Measurements from ENCODE around the gene CALML6. TPM values are rescaled to one million over a fixed set of nuclear protein-coding genes. Genes with fewer than 3 reads are reported as not detected.

The CALML6 gene
- total and polyA plus RNA-seq, 9 donors, result 132 to 277 (median 199) TPM

GRCh38 chr1:1966071-1966740 lies 51.1 kb downstream of the CALML6 start:
- DNase-seq, result no peak
- Histone ChIP-seq H3K4me1 (ENCODE audit: control insufficient read depth, insufficient read depth, low read length) (no peaks in the 10 kb centered on the region), H3K27me3 (ENCODE audit: control insufficient read depth, insufficient read depth, low read length) (peaks cover 37% of the 10 kb centered on the region), H3K9me3 (replicated peaks; ENCODE audit: control insufficient read depth, low read depth, low read length) (no peaks in the 10 kb centered on the region), H3K27ac (ENCODE audit: low read length) (no peak overlapping the region), H3K36me3 (ENCODE audit: control insufficient read depth, insufficient read depth, low read length) (no peaks in the 10 kb centered on the region), H3K4me3 (ENCODE audit: low read length) (no peak overlapping the region)
- 52% methylated on average over 28 of the region's 38 CpGs for WGBS (ENCODE audit: insufficient coverage)

Other genes starting within 250 kb of the CALML6 start
- gene SLC35E2B, start 222.5 kb upstream of the CALML6 start, total RNA-seq, result 27.4 TPM
- gene SLC35E2B, start 222.5 kb upstream of the CALML6 start, polyA plus RNA-seq (ENCODE audit: insufficient read depth in 1 of 8, insufficient read length in 8 of 8, low replicate concordance in 1 of 8), result 10 to 100 TPM; 30.9 to 56.9 (median 48.4) TPM
- 11.5 TPM for gene CDK11A, start 190.9 kb upstream of the CALML6 start, total RNA-seq
- gene CDK11A, start 190.9 kb upstream of the CALML6 start, polyA plus RNA-seq (ENCODE audit: insufficient read depth in 1 of 8, insufficient read length in 8 of 8, low replicate concordance in 1 of 8), result 10 to 100 TPM; 19.5 to 31.2 (median 25.8) TPM
- gene NADK, start 136.8 kb upstream of the CALML6 start, total RNA-seq, result 18.2 TPM
- gene NADK, start 136.8 kb upstream of the CALML6 start, polyA plus RNA-seq (ENCODE audit: insufficient read depth in 1 of 8, insufficient read length in 8 of 8, low replicate concordance in 1 of 8), result 10 to 100 TPM; 28.1 to 40.1 (median 32.8) TPM
- gene GNB1, start 24.2 kb upstream of the CALML6 start, total RNA-seq, result 52.3 TPM
- 100 to 1,000 TPM; 151 to 216 (median 179) TPM for gene GNB1, start 24.2 kb upstream of the CALML6 start, polyA plus RNA-seq (ENCODE audit: insufficient read depth in 1 of 8, insufficient read length in 8 of 8, low replicate concordance in 1 of 8)
- gene TMEM52, start 4.0 kb downstream of the CALML6 start, total RNA-seq, result 66.3 TPM
- 100 to 1,000 TPM in 2 of 8 donors, 10 to 100 TPM in 6; 43.3 to 129 (median 85.1) TPM for gene TMEM52, start 4.0 kb downstream of the CALML6 start, polyA plus RNA-seq (ENCODE audit: insufficient read depth in 1 of 8, insufficient read length in 8 of 8, low replicate concordance in 1 of 8)
- gene CFAP74, start 88.5 kb downstream of the CALML6 start, total RNA-seq, result not detected
- under 1 TPM in 7 of 8 donors, not detected in 1; 0.04 to 0.72 (median 0.22) TPM for gene CFAP74, start 88.5 kb downstream of the CALML6 start, polyA plus RNA-seq (ENCODE audit: insufficient read depth in 1 of 8, insufficient read length in 8 of 8, low replicate concordance in 1 of 8)
- gene GABRD, start 104.1 kb downstream of the CALML6 start, total RNA-seq, result 0.35 TPM
- gene GABRD, start 104.1 kb downstream of the CALML6 start, polyA plus RNA-seq (ENCODE audit: insufficient read depth in 1 of 8, insufficient read length in 8 of 8, low replicate concordance in 1 of 8), result 1 to 10 TPM in 4 of 8 donors, under 1 TPM in 4; 0.73 to 2.2 (median 0.97) TPM
- 6.0 TPM for gene PRKCZ, start 135.2 kb downstream of the CALML6 start, total RNA-seq
- gene PRKCZ, start 135.2 kb downstream of the CALML6 start, polyA plus RNA-seq (ENCODE audit: insufficient read depth in 1 of 8, insufficient read length in 8 of 8, low replicate concordance in 1 of 8), result 10 to 100 TPM in 1 of 8 donors, 1 to 10 TPM in 7; 4.0 to 10.5 (median 5.6) TPM